Activated naive CD4-positive, alpha-beta T cell treated with anti-CD3 and anti-CD28 coated beads, Interleukin-2, amount 10 ng/mL, durations not matched to agents 7 days and 5 days (primary cell): Measurements from ENCODE around the gene POGZ.
A peak's percentile ranks its signal among the peaks of the same experiment; 100 is the strongest.
"Not testable (repeated sequence)": the region's sequence is repeated elsewhere in the genome, so short reads cannot be mapped to it uniquely, and the experiment has no call there.

Experiments used
- CTCF ChIA-PET: fragments of 350-600 bp; sonication (Branson Sonifier 250); formaldehyde crosslinking; loops from one replicate; lab custom pipeline; 2021; ENCODE audit warnings: antibody characterized with exemption; lab: Charles Lee
- DNase-seq: peaks from one replicate; pipeline ENCODE4 v3.0.0-alpha.2; 2020
- H3K27ac Mint-ChIP-seq: one replicate; pipeline ENCODE4 v1.8.0; 2021; ENCODE audit warnings: mild to moderate bottlenecking, moderate library complexity, mixed read lengths
- H3K27me3 Mint-ChIP-seq: one replicate; pipeline ENCODE4 v1.8.0; 2021; ENCODE audit warnings: mild to moderate bottlenecking, mixed read lengths
- H3K36me3 Mint-ChIP-seq: one replicate; pipeline ENCODE4 v1.8.0; 2021; ENCODE audit warnings: mixed read lengths
- H3K4me1 Mint-ChIP-seq: one replicate; pipeline ENCODE4 v1.8.0; 2021; ENCODE audit warnings: mixed read lengths
- H3K4me3 Mint-ChIP-seq: one replicate; pipeline ENCODE4 v1.8.0; 2021; ENCODE audit warnings: mild to moderate bottlenecking, moderate library complexity, mixed read lengths
- H3K9me3 Mint-ChIP-seq: one replicate; pipeline ENCODE4 v1.8.0; 2021; ENCODE audit warnings: mixed read lengths

Gene POGZ

DNA sequence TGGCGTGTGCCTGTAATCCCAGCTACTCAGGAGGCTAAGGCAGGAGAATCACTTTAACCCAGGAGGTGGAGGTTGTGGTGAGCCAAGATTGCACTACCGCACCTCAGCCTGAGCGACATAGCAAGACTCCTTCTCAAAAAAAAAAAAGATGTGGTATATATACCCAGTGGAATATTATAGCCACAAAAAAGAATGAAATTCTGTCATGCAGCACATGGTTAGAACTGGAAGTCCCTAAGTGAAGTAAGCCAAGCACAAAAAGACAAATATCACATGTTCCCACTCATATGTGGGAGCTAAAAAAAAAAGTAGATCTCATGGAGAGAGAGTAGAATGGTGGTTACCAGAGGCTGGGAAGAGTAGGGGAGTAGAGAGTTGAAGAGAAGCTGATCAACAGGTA, 41.2 kb downstream of the POGZ start:
- CTCF ChIA-PET: interaction anchor here (0.7 to 1.0 kb wide), 4 partner anchors 26 to 169 kb away, joined by 3 to 4 read pairs (median 3); partner anchors contain the start of gene ZNF687
- no peak for DNase-seq
- H3K4me3 Mint-ChIP-seq: no peak overlapping the region
- H3K9me3 Mint-ChIP-seq: no peaks in the 10 kb centered on the region
- no peaks in the 10 kb centered on the region for H3K4me1 Mint-ChIP-seq
- H3K27me3 Mint-ChIP-seq: no peaks in the 10 kb centered on the region
- no peak overlapping the region for H3K27ac Mint-ChIP-seq
- peaks cover 39% of the 10 kb centered on the region for H3K36me3 Mint-ChIP-seq

DNA sequence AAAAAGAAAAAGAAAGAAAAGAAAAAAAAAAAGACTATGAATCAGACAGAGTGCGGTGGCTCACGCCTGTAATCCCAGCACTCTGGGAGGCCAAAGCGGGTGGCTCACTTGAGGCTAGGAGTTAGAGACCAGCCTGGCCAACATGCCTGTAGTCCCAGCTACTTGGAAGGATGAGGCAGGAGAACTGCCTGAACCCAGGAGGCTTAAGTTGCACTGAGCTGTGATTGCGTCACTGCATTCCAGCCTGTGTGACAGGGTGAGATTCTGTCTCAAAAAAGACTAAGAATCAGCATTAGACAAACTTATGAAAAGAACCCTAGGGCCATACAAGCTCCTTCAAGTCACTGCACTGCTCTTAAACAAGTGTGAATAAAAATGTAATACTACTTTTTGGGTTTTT, 43.1 kb downstream of the POGZ start:
- no peaks in the 10 kb centered on the region for H3K9me3 Mint-ChIP-seq
- no peaks in the 10 kb centered on the region for H3K4me1 Mint-ChIP-seq
- H3K27ac Mint-ChIP-seq: no peak overlapping the region
- CTCF ChIA-PET: no interaction called here
- H3K27me3 Mint-ChIP-seq: no peaks in the 10 kb centered on the region
- peaks cover 40% of the 10 kb centered on the region for H3K36me3 Mint-ChIP-seq
- no peak for DNase-seq
- H3K4me3 Mint-ChIP-seq: no peak overlapping the region

DNA sequence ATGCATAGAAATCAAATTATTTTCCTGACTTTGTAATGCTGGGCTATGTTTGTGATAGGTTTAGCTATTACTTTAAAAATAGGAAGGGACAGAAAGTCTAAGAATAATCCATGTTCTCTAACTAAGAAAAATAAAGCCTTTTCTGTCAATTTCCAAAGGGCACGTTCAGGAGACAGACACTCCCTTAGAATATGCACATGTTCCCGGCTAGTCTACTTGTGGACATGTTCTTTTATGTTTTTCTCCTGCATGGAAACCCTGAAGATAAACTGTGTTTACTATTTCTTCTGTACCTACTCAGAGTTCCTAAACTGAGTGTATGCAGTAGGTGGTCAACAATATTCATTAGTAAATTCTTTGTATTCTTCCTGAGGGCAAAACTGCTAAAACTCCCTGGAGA, 47.4 kb downstream of the POGZ start:
- H3K27ac Mint-ChIP-seq: no peak overlapping the region
- peaks cover 57% of the 10 kb centered on the region for H3K36me3 Mint-ChIP-seq
- no peaks in the 10 kb centered on the region for H3K4me1 Mint-ChIP-seq
- H3K4me3 Mint-ChIP-seq: no peak overlapping the region
- DNase-seq: no peak
- CTCF ChIA-PET: no interaction called here
- no peaks in the 10 kb centered on the region for H3K27me3 Mint-ChIP-seq
- no peaks in the 10 kb centered on the region for H3K9me3 Mint-ChIP-seq

DNA sequence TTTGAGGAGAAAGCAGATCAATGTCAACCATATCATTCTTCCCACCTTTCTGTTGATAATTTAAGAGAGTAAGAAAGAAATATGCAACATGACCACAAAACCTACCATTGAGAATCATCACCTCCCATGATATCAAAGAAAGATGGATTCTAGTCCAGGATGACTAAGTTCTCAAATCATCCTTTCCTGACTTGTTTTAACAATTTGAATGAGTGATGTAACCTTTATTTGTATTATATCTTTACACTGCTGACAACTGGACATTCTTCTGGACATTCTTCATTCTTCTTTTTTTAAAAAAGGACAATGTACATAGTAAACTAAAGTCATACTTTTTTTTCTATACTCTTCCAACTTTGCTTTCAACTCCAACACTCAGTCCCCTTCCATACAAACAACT, 50.4 kb downstream of the POGZ start:
- CTCF ChIA-PET: no interaction called here
- peaks cover 62% of the 10 kb centered on the region for H3K36me3 Mint-ChIP-seq
- H3K4me1 Mint-ChIP-seq: no peaks in the 10 kb centered on the region
- DNase-seq: no peak
- H3K9me3 Mint-ChIP-seq: no peaks in the 10 kb centered on the region
- no peak overlapping the region for H3K27ac Mint-ChIP-seq
- no peak overlapping the region for H3K4me3 Mint-ChIP-seq
- H3K27me3 Mint-ChIP-seq: no peaks in the 10 kb centered on the region

DNA sequence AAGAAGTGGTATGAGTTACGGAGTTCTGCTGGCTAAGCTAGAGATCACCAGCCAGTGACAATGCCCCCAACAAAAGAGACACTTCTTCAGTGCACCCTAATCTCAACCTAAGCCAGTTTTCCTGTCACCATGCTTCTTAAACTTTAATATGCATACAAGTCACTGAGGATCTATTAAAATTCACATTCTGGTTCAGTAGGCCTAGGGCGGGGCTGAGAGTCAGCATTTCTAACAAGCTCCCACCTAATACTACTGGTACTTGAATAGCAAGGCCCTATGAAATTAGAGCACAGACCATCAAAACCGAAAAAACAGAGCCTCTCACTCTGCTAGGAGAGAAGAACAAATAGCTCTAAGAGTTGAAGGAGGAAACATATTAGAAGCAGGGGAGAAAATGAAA, 52.0 kb downstream of the POGZ start:
- Mint-ChIP-seq H3K27me3 (no peaks in the 10 kb centered on the region), H3K9me3 (no peaks in the 10 kb centered on the region), H3K36me3 (peaks cover 67% of the 10 kb centered on the region), H3K4me1 (peaks cover 2% of the 10 kb centered on the region), H3K27ac (peak overlapping the region; percentile 14), H3K4me3 (no peak overlapping the region)
- CTCF ChIA-PET: interaction anchor here (1.3 kb wide), 1 partner anchor 107 kb away, joined by 4 read pairs; no protein-coding TSS in a partner anchor
- no peak for DNase-seq

DNA sequence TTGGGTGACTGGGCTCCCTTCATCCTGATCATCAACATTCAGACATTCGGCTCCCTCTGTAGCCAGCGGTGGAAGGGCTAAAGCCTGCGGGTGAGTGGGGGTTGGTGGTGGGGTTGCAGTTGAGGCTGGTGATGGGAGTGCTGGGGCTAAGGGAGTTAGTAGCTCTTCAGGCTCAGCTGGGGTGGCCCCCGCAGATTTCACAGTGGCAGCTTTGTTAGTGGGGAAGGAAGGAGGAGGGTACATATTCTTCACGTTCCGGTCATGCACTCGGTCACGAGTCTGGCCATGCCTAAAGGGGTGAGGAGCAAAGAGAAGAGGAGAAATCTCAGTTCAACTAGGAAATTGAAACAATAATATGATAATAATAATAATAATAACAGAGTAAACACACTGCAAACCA, 53.1 kb downstream of the POGZ start:
- Mint-ChIP-seq H3K27ac (no peak overlapping the region), H3K9me3 (no peaks in the 10 kb centered on the region), H3K27me3 (no peaks in the 10 kb centered on the region), H3K36me3 (peaks cover 69% of the 10 kb centered on the region), H3K4me1 (peaks cover 8% of the 10 kb centered on the region), H3K4me3 (no peak overlapping the region)
- CTCF ChIA-PET: interaction anchor here (1.0 kb wide), 1 partner anchor 115 kb away, joined by 3 read pairs; no protein-coding TSS in a partner anchor
- no peak for DNase-seq

DNA sequence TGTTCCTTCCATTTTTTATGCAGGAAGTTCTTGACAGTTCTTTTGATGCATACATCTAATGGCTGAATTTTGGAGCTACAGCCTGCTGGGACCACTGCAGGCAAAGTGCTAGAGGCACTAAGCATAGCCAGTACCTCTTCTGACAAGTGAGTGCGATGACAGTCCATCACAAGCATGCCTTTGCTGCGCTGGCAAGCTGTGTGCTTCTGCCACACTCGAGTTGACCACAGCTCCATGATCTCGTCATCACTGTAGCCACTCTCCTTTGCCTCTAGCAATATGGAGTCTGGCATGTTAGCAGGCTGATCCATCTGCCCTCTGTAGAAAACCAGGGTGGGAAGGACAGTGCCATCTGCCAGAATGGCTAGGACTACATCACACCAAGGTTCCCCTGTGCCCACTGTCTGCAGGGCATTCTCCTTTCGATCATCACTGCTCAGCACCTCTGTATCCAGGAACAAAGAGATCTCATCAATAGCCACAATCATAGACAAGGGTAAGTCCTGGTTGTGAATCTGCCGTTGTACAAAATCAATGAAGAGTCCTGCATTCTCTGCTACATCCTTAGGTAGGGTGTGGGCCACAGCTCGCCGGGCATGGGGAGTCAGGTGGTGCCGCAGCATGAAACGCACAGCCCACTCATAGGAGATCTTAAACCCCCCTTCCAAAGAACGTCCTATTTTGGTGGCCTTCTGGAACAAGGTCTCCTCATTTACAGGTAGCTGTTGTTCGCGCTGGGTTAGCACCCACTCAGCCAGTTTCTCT, 53.9 kb downstream of the POGZ start:
- peaks cover 16% of the 10 kb centered on the region for H3K4me1 Mint-ChIP-seq
- no peaks in the 10 kb centered on the region for H3K27me3 Mint-ChIP-seq
- no peak for DNase-seq
- H3K9me3 Mint-ChIP-seq: no peaks in the 10 kb centered on the region
- peaks cover 67% of the 10 kb centered on the region for H3K36me3 Mint-ChIP-seq
- H3K4me3 Mint-ChIP-seq: no peak overlapping the region
- no peak overlapping the region for H3K27ac Mint-ChIP-seq
- CTCF ChIA-PET: interaction anchor here (1.0 to 1.3 kb wide), 4 partner anchors 39 to 431 kb away, joined by 3 to 4 read pairs (median 4); no protein-coding TSS in a partner anchor

DNA sequence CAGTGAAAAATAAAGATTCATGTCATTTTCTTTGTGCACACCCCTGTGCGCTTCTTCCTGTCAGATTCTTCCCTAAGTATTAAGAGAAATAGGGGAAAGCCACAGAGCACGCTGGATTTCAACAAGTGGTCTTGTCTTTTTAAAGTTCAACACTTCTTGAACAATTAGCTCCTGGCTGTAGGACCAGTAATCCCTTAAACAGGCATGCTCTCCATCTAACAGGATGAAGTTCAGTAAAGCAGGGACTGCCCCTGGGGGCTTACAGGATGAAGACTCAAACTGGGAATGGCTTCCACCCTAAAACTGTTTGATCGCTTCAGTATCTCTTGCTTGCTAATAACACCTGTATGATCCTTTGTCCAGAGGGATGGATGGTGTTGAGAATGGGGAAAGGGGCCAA, 55.7 kb downstream of the POGZ start:
- Mint-ChIP-seq H3K27ac (no peak overlapping the region), H3K36me3 (peaks cover 60% of the 10 kb centered on the region), H3K4me3 (no peak overlapping the region), H3K4me1 (peaks cover 26% of the 10 kb centered on the region), H3K27me3 (no peaks in the 10 kb centered on the region), H3K9me3 (no peaks in the 10 kb centered on the region)
- CTCF ChIA-PET: no interaction called here
- no peak for DNase-seq

DNA sequence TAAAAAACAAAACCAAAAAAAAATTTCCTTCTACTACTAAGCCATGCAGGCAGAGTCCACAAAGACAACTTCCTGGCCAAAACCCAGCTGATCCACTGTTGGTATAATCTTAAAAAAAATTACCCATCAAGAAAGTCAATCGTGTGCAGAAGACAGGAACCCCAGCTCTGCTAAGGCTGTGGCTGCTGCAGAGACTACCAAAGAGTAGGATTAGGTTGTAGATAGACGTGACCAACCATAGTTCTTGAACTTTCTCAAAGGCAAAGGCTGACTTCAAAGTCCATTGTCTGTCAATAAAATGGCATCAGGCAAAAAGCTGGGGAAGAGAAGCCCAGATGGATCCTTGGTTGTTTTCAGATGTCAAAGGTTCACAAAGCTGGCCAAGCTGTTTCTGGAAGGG, 56.5 kb downstream of the POGZ start:
- Mint-ChIP-seq H3K4me1 (peaks cover 31% of the 10 kb centered on the region), H3K27me3 (no peaks in the 10 kb centered on the region), H3K9me3 (no peaks in the 10 kb centered on the region), H3K27ac (no peak overlapping the region), H3K36me3 (peaks cover 59% of the 10 kb centered on the region), H3K4me3 (no peak overlapping the region)
- no peak for DNase-seq
- CTCF ChIA-PET: no interaction called here

DNA sequence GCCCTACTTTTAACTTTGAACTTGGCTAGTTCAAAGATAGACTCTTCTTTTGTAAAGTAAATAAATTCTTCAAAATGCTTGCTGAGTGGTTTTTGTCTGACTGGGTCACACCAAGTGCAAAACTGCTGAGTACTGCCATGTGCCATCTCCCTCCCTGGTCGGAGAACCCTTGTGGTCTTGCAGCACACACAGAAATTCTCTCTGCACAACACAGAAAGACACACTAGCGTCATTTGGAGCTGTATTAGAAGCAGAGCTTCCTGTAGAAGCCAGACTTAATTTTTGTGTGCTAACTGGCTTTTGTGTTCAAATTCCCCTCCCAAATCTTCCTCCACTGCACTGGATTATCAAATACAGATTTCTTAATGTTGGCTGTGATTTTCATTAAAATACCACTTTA, 57.4 kb downstream of the POGZ start:
- Mint-ChIP-seq H3K36me3 (peaks cover 54% of the 10 kb centered on the region), H3K4me3 (no peak overlapping the region), H3K4me1 (peaks cover 31% of the 10 kb centered on the region), H3K27ac (peak overlapping the region; percentile 53), H3K27me3 (peaks cover 4% of the 10 kb centered on the region), H3K9me3 (no peaks in the 10 kb centered on the region)
- DNase-seq: no peak
- CTCF ChIA-PET: no interaction called here

DNA sequence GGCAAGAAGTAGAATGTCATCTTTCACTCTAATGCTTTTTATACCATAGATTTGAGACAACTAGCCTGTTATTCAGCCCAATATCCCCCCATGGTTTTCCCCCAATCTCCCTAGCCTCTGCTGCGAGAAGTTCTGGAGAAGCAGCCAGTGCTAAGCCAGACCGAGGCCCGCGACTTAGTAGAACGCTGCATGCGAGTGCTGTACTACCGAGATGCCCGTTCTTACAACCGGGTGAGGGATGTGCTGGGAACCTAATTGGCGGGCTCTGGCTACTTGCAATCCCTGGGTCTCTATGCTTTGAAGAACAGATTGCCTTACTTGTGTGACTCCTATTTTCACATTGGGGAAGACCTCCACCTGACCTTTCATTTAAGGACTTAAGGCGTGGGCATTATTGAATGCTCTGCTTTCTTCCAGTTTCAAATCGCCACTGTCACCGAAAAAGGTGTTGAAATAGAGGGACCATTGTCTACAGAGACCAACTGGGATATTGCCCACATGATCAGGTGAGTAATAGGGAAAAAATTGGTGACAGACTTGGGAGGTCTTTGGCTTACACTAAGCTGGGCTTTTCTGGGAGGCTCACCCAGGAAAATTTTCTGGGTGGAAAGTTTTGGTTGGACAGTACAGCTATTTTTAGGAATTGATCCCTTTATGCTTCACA, 58.0 kb downstream of the POGZ start:
- CTCF ChIA-PET: no interaction called here
- H3K4me3 Mint-ChIP-seq: peak overlapping the region; percentile 81
- no peak for DNase-seq

DNA sequence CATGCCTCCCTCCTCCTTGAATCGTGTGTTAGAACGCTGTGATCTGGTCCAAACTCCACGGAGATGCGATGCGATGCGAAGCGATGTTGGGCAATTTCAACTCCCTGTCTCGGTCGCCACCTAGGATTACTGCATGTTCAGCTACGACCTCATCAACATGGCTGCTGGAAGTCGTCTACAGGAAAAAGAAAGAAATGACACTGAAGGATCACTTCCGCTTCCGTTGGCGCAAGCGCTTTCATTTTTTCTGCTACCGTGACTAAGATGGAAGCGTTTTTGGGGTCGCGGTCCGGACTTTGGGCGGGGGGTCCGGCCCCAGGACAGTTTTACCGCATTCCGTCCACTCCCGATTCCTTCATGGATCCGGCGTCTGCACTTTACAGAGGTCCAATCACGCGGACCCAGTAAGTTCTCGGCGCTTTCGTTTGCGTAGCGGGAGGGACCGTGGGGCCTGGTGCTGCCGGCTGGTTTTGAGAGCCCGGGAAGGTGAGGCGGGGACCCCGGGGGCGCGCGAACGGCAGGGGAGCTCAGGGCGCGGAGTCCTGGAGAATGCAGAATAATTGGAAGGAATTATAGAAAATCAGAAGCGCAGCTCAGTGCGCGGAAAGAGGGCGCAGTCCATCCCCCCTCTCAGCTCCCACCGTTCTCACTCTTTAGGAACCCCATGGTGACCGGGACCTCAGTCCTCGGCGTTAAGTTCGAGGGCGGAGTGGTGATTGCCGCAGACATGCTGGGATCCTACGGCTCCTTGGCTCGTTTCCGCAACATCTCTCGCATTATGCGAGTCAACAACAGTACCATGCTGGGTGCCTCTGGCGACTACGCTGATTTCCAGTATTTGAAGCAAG, 59.7 kb downstream of the POGZ start, which contains the start of gene PSMB4:
Gene PSMB4 (plus strand): TSS at position 250 of the 848 bp plus-strand sequence. CDS start 15 bp downstream, at position 265.
- Mint-ChIP-seq H3K27me3 (peaks cover 16% of the 10 kb centered on the region), H3K9me3 (no peaks in the 10 kb centered on the region), H3K36me3 (peaks cover 36% of the 10 kb centered on the region), H3K4me1 (peaks cover 31% of the 10 kb centered on the region), H3K4me3 (peak within 1 kb of the TSS; percentile 81), H3K27ac (peak within 1 kb of the TSS; percentile 97)
- CTCF ChIA-PET: interaction anchor here (0.9 to 1.8 kb wide), 2 partner anchors 59 kb away, joined by 4 to 8 read pairs; no protein-coding TSS in a partner anchor
- peak; percentile 89 for DNase-seq

More for the DNA sequence above, 58.0 kb downstream of the POGZ start:
- Mint-ChIP-seq H3K4me1 (peaks cover 31% of the 10 kb centered on the region), H3K27ac (peak overlapping the region; percentile 97), H3K9me3 (no peaks in the 10 kb centered on the region), H3K36me3 (peaks cover 49% of the 10 kb centered on the region), H3K27me3 (peaks cover 8% of the 10 kb centered on the region)

DNA sequence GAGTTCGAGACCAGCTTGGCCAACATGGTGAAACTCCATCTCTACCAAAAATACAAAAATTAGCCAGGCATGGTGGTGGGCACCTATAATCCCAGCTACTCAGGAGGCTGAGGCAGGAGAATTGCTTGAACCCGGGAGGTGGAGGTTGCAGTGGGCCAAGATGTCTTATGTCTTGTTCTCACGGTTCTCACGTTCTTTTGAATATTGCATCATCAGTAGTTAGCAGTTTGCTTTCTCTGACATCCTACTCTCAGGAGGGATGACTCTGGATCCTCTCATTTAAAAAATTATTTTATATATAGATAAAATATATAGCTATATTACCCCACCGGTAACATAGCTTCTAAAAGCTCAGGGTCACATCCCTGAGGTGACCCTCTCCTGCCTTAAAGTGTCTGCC, 63.0 kb downstream of the POGZ start:
- Mint-ChIP-seq H3K4me1 (peaks cover 23% of the 10 kb centered on the region), H3K36me3 (peaks cover 13% of the 10 kb centered on the region), H3K27me3 (peaks cover 48% of the 10 kb centered on the region)
- H3K4me3 Mint-ChIP-seq, CTCF ChIA-PET, H3K27ac Mint-ChIP-seq, H3K9me3 Mint-ChIP-seq, DNase-seq: not testable (repeated sequence)

DNA sequence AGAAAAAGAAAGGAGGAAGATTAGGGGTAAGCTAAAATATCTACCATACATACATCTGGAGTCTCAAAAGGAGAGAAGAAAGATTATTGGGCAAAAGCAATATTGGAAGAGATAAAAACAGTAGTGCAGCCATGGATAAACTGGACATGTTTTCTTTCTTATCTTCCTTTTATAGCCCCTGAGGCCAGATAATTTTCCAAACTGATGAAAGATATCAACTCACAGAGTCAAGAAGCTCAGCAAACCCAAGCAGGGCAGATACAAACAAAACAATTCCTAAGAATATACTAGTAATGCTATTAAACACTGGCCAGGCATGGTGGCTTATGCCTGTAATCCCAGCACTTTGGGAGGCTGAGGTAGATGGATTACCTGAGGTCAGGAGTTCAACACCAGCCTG, 65.7 kb downstream of the POGZ start:
- Mint-ChIP-seq H3K27me3 (peaks cover 49% of the 10 kb centered on the region), H3K4me3 (no peak overlapping the region)
- CTCF ChIA-PET: no interaction called here

More for the DNA sequence above, 65.7 kb downstream of the POGZ start:
- no peak for DNase-seq
- Mint-ChIP-seq H3K27ac (no peak overlapping the region), H3K36me3 (no peaks in the 10 kb centered on the region), H3K9me3 (no peaks in the 10 kb centered on the region), H3K4me1 (peaks cover 4% of the 10 kb centered on the region)
